GM13976 (cell line): ENCODE data around the gene MLLT10.

Experiments used
- DNase-seq: peaks from one replicate; pipeline ENCODE4 v3.0.0; 2012; ENCODE audit warnings: low spot score
- in situ Hi-C: fragments of 300-500 bp; cut with MboI; formaldehyde crosslinking; loops from one replicate; pipeline ENCODE4 v1.12.0; 2022; ENCODE audit warnings: low sequenced_read_pairs, mixed read lengths, inconsistent platforms; ENCODE audit not compliant: unreplicated experiment
- TF ChIP-seq, protein P1 (sequence below): IDR thresholded peaks from 2 replicates; pipeline ENCODE4 v1.5.1; 2012; ENCODE audit warnings: borderline replicate concordance, mild to moderate bottlenecking; ENCODE audit not compliant: insufficient read depth; ENCODE audit errors: extremely low read depth, missing control alignments, control extremely low read depth

Gene MLLT10

DNA sequence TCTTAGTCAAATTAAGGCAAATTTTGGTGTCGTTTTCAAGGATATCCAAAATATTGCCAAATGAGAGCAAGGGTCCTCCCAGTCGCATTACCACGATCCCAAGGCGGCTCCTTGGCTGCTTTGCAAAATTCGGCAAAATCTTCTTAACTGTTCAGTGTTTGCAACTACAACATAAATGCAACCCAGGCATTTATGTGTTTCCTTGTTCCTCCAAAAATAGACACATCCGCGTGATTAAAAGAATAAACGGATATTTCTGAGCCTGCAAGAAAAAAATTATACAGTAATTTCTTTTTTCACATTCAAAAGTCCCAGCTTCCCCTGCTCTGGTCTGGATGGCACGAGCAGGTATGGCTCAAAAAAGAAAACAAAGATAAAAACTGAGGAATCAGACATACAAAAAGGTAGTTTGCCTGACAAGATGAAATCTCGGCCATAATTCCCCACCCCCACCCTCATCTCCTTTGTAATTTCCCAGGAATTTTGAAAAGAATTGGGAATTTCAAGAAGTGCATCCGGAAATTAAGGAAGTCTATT is 14.6 kb upstream of the MLLT10 start:
- TF ChIP-seq, protein P1, sequence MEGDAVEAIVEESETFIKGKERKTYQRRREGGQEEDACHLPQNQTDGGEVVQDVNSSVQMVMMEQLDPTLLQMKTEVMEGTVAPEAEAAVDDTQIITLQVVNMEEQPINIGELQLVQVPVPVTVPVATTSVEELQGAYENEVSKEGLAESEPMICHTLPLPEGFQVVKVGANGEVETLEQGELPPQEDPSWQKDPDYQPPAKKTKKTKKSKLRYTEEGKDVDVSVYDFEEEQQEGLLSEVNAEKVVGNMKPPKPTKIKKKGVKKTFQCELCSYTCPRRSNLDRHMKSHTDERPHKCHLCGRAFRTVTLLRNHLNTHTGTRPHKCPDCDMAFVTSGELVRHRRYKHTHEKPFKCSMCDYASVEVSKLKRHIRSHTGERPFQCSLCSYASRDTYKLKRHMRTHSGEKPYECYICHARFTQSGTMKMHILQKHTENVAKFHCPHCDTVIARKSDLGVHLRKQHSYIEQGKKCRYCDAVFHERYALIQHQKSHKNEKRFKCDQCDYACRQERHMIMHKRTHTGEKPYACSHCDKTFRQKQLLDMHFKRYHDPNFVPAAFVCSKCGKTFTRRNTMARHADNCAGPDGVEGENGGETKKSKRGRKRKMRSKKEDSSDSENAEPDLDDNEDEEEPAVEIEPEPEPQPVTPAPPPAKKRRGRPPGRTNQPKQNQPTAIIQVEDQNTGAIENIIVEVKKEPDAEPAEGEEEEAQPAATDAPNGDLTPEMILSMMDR = no peak
- in situ Hi-C loops = loop anchor here (25.0 kb wide), 1 partner anchor 418 kb away; no protein-coding TSS in a partner anchor
- no peak for DNase-seq

DNA sequence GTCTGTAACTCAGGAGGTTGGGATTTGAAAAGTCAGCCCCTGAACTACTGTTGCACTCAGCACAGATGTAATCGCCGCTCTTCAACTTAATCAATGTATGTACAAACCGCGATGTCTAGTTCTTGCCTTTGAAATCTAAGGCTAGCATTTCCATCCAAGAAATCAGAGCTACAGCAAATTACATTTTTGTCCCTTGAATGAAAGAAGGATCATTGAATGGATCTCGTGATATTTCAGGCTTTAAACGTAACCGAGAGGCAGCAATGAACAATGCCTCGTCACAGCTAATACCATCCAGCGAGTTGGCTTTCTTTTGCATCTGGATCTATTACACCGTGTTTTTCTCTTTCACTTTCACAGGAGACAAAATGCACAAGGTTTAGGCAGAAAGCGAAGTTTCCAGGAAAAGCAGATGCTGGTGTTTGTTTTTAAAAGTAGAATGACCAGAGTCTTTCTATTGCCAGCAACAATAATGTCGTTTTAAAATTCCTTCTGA is 14.0 kb upstream of the MLLT10 start:
- in situ Hi-C loops = loop anchor here (25.0 kb wide), 1 partner anchor 417 kb away; no protein-coding TSS in a partner anchor

DNA sequence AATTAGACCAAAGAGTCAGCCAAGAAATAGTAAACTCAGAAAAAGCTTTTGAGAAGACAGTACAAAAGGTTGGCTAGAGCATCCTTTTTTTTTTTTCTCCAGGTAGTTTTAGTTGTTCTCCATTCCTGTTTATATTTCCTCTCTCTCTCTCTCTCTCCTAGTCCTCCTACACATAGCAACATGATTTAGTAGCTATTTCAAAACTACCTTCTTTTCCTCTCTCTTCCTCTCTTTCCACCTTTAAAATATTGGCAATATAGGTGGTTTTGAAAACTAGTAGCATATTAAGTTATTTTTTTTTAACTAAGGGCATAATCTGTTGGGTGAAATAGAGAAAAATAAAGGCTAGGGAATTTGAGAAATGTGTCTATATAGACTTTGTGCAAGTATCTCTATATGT is 13.5 kb upstream of the MLLT10 start:
- in situ Hi-C loops = loop anchor here (25.0 kb wide), 1 partner anchor 417 kb away; no protein-coding TSS in a partner anchor
- TF ChIP-seq, protein P1 = no peak
- DNase-seq = no peak

More for the DNA sequence above, 14.0 kb upstream of the MLLT10 start:
- TF ChIP-seq, protein P1 = no peak
- no peak for DNase-seq

DNA sequence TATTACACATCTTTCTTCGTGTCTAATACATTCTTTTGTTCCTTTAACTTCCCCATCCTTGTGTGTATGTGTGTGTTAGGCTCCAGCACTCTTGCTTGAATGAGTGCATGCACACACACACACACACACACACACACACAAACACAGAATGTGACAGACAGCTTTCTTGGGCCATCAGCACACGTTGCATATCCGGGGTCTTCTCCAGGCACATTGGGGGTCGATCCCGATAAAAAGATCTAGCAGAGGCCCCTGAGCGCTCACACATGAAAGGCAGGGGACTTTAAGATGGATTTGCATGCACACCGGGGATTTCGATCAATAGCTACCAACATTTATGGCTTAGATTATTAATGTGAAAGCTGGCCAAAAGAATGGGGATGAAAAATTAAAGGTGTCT is 13.1 kb upstream of the MLLT10 start:
- in situ Hi-C loops = loop anchor here (25.0 kb wide), 1 partner anchor 416 kb away; no protein-coding TSS in a partner anchor
- DNase-seq = no peak
- TF ChIP-seq, protein P1 = no peak

DNA sequence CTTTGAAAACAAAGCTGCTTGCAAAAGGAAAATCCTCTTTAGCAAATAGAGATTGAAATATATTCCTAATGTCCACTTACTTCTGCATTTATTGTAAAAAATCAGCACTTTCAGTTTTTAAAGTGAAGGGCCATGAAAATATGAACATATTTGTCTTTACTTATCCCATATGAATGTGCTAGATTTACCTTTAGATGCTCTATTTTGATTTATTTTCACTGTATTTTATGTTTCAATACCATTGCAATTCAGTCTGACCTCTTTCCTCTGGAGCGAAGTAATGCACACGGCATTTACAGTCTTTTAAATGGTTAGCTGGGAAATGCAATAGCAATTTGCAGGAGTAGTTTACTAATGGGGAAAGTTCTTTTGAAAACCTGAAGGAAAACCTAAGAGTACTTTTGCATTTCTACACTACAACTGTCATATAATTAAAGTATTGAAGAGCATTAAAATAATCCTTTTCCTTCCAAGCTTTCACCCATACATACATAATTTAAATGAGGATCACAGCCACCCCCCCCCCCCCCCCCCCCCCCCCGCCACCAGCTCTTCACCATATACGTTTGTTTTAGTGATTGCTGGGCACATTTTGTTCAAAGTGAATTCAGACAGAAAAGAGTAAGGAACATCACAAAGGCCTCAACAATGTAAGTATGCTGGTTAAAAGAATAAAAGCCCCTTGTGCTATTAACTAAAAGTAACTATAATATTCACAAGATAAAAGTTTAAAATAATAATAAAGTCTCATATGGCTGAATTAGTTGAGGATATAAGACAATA is 12.1 kb upstream of the MLLT10 start:
- in situ Hi-C loops = loop anchor here (25.0 kb wide), 1 partner anchor 415 kb away; no protein-coding TSS in a partner anchor
- TF ChIP-seq, protein P1 = no peak
- DNase-seq = no peak

DNA sequence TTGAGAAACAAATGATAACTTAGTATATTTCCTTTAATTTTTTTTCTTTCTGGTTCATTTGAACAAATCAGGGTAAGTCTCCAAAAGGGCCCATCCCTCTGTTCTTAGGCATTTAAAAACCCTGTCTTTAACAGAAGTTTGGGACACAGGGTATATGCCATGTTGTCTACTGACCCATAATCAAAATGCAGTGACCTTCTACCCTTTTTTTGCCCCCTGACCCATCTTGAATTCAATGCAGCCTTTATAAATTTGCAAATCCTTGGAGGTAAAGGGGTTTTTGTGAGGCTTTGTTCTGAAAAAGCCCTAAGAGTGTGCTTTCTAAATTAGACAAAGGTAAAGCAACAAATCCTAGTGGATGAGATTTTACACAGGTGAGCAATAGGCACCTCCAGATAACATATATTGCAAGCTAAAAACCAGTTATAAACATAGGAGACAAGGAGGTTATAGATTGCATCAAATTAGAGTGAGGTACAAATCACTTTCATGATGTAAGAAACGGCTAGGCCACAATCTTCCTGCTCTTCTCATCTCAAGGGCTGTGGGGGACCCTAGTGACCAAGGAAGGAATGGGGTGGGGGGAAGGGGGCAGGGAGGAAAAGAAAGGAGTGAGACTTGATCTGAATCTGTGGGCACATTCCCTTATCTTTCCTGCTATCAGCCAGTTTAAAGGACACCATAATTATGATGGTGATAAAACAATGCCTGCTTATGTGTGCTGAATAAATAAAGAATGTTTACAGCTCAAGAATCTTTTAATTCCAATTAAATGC is 11.2 kb upstream of the MLLT10 start:
- in situ Hi-C loops = loop anchor here (25.0 kb wide), 1 partner anchor 414 kb away; no protein-coding TSS in a partner anchor
- DNase-seq = no peak

More for the DNA sequence above, 11.2 kb upstream of the MLLT10 start:
- TF ChIP-seq, protein P1 = no peak
